GM18520 (cell line): ENCODE measurements around the gene TCF7L1.

Experiments
- ATAC-seq: cut with Tn5 transposase; IDR thresholded peaks from one replicate; pipeline ENCODE4 v1.9.1; 2021; ENCODE audit not compliant: unreplicated experiment

The TCF7L1 gene

DNA sequence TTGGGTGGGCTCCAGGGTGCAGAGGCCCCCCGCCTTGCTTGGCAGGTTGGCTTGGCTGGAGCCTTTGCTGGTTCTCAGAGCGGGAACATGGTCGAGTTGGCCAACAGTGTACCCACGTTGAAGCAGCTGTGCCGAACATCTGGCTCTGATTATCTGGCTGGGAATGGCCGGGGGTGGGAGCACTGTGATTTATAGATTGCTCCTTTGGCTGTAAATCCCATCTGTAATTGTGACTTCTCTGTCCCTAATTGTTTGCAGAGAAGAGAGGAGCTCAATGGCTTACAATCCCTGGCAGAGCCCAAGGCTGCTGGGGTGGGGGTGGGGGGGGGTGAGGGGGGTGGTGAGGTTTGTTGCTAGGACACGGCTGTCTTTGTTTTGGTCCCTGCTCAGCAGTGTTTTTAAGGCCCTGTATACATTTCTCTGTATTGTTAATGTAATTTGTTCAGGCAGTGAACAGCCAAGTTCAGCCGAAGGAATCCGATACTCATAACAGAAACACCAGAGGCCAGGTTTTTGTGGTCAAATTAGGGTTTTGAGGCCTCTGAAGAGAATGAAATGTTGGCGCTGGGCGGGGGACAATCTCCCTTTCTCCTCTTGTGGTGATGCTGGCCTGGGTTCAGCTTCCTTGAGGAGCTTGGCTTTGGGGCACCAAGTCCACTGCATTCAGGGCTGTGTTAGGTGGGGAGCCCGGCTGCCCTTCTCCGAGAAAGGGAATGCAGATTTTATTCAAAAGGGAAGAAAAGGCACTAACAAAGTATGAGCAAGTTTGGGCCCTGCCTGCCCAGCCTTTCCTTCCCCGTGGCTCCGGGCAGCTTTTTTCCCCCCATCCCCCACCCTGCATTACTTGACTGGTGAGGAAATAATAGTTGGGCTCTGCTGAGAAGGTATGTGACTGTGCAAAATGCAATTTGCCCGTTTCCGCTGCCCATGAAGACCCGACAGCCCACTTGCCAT lies 82.5 kb downstream of the TCF7L1 start:
- no peak for ATAC-seq

DNA sequence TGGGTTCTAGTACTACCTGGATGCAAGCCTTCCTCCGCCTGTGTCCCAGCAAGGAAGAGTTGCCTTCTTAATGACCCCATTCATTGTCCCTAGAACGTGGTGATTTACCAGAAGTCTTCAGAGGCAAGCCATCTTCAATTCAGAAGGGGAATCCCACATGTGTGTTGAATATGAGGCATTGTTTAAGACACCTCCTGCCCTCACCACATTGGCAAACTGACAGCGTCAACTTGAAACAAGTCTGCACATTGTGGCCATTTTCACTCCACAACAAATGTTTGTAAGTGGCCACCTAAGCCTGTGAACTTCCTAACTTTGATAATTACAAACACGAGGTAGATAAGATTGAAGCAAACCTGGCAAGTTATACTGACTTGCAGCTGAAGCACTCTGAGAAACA lies 83.7 kb downstream of the TCF7L1 start:
- ATAC-seq, result no peak

DNA sequence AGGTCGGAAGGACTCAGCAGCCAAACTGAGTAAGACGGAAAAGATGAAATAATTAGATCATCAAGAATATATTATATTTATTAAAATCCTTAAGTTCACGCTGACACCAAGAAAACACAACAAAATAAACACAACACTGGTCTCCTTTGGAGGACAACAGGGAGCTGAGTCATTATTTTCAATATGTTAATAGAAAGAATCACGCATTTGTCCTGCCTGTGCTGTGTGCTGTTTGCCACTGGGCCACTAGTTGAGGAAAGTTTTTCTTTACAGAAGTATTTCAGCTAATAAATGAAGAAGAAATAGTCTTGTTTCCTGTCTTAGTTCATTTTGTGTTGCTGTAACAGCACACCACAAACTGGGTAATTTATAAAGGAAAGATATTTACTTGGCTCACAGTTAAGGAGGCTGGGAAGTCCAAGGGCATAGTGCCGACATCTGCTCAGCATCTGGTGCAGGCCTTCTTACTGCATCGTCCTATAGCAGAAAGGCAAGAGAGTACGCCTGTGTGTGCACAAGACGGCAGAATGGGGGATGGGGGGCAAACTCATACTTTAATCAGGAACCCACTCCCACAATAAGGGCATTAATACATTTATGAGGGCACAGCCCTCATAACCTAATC lies 88.0 kb downstream of the TCF7L1 start:
- ATAC-seq, result no peak

DNA sequence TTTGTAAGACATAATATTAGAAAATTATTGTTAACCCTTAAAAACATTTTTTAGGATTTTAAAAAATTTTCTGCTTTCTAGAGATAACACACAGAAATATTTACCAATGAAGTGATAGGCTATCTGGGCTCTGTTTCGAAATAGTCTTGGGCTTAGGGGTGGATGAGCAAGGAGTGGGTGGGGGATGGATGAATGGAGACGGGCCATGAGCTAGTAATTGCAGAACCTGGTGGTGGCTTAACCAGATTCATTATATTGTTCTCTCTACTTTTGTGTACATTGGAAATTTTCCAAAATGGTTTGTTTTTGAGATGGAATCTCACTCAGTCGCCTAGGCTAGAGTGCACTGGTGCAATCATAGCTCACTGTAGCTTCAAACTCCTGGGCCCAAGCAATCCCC lies 89.6 kb downstream of the TCF7L1 start:
- ATAC-seq, result no peak

DNA sequence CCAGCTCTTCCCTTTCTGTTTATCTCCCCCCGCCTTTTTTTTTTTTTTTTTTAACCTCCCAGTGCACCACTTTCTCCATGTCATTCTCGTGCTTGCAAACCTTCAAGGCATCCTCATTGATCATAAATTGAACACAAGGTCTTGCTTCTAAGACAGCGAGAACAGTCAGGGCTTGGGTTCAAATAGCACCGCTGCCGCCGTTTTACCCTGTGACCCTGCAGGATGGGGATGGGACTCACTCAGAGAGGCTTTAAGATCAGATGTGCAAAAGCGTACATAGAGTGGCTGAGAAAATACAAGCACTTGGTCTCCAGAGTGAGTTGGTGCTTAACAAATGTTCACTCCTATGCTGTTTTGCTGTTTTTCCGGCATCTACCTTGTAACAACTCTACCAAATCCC lies 93.6 kb downstream of the TCF7L1 start:
- no peak for ATAC-seq

DNA sequence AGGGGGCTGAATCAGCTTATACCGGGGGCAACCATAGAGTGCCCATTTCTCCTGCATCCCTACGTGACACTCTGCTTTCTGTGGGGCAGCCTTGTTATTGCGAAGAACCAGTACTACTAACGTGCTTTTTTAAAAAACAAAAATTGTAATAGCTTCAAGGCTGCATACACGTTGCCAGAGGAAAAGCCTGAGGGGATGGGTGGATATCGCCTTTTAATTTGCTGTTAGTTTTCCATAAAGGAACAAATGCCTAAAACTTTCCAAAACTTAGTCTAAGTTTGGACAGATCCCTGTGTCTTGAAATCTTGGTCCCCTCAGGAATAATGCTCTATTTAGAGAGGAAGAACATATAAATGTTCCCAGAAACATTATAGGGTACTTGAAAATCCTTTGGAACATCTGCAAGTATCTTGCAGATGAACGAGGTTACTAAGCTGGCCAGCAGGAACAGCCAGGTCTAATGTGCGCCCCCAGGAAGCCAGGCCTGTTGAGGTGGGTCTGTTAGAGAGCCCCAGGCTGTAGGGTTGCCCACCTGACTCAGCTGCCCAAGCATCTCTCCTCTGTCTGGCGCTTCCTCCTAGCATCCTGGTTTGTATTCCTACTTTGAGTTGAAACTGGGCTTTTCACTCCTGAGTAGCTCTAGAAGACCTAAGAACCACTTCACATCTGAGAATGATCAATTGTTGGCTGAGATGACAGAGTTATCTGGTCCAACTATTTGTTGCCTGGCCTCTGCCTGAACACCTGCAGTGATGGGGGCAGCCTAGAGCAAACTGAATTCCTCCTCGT lies 97.7 kb downstream of the TCF7L1 start:
- no peak for ATAC-seq

DNA sequence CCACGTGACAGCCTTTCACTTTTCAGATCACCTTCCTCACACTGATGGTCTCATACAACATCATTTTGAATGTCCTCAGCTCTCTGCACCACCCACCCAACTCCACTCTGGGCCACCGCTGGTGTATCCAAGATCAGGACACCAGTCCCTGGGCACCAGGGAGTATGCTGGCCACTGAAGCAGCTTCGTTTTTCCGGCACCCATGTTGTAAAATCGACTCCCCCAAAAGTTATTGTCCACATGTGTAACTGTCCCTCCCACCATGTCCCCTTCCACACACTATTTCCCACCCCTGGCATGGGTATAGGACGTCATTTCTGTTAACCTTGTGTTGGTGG lies 98.2 kb downstream of the TCF7L1 start:
- no peak for ATAC-seq

DNA sequence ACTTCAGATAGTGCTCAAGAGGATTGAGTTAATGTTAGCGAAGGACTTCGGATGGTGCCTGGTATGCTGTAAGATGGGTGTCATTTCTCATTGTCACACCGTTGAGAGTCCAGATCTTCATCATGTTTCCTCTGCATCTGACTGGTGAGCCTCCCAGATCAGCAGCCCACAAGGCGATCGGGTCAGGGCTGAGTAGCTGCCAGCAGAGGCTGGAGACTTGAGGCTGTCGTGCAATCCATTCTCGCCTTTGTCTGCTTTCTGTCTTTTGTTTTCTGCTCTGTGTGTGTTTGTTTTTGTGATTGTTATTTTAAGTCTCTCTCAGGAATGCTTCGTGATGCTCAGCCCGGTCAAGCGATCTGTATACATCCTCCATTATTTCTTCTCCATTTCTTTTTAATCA lies 98.8 kb downstream of the TCF7L1 start:
- no peak for ATAC-seq

DNA sequence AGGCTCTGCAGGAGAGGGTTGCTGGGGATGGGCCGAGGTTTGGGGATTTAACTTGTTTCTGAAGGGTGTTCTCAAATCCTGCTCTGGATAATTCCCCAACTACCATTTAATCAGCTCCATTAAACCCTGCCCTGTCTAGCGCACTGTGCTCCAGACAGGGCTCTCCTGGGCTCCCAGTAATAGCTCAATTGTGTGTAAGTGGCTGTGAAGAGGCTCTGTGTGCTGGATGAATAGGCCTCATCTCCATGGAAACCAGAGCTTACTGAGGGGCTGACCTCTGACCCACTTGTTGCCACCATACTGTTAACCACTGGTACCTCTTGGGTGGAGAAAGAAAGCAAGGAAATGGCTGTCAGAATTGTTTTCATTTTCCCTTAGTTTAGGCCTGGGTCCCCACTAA lies 101.7 kb downstream of the TCF7L1 start:
- ATAC-seq, result no peak

DNA sequence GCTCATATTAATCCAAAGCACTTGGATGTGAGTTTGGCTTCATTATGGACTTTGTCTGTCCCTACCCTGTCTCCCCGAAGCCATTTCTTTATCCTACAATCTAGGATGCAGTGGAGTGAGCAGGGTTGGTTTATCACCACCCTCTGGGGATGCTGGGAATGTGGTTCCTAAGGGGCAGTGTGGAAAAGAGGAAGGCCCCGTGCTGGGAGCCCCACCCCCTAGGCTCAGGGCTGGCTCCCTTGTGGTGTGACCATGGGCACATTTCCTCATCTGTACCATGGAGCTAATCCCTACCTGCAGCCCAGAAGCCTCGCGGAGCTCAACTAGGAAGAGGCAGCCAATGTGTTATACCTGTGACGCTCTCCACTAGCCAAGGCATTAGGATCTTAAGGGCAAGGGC lies 102.1 kb downstream of the TCF7L1 start:
- ATAC-seq, result no peak

DNA sequence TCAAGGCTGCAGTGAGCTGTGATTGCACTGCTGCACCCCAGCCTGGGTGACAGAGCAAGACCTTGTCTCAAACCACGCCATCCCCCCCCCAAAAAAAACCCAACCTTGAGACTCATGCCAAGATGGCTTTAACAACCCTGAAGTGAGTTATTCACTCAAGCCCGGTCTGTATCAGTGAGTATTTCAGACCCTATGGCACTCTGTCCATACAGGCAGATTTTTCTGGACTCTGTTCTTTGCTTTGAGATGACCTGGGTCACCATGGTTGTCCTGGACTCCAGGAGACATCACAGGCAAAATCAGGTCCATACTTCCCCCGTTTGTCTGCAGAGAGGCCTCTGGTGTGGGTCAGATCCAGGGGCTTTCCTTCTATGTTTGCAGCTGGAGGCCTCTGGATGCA lies 102.9 kb downstream of the TCF7L1 start:
- no peak for ATAC-seq

DNA sequence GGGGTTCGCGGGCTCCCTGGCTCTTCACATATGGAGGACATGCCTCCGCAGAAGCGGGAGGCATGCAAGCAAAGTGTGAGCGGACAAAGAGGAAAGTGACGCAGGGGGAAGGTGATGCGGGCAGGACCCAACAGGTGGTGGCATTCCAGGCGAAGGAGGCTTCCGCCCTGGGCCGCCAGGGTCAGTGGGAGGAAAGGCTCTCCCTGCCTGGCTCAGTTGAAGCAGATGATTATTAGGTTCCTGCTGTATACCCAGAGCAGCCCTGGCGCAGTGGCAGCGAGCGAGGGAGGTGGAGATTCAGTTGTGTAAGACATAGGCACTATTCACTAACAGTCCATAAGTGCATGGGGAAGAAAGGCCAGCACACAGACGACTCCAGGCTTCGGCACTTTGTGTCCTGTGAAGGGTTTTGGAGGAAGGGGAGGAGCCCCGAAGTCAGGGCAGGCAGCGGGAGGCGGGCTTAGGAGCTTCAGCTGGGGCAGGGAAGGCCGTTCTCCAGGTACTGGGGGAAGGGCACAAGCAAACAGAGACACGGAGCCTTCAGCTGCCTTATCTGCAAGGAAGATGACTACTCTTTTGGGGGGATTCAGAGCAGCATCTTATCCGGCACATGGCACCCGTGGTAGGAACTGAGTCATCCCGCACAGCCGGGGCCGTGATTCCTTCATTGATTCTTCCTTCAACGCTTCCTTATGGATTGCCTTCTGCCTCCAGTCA lies 104.8 kb downstream of the TCF7L1 start:
- ATAC-seq, result no peak

DNA sequence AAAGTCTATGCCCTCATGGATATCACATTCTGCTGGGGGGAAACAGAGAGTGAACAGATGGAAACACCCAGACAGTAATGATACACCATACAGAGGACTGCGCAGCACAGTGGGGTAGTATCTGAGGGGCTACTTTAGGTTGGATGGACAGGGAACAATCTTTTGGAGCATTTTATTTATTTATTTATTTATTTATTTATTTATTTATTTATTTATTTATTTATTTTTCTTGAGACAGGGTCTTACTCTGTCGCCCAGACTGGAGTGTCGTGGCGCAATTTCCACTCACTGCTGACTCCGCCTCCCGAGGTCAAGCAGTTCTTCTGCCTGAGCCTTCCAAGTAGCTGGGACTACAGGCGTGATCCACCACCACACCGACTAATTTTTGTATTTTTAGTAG lies 105.4 kb downstream of the TCF7L1 start:
- ATAC-seq, result no peak

DNA sequence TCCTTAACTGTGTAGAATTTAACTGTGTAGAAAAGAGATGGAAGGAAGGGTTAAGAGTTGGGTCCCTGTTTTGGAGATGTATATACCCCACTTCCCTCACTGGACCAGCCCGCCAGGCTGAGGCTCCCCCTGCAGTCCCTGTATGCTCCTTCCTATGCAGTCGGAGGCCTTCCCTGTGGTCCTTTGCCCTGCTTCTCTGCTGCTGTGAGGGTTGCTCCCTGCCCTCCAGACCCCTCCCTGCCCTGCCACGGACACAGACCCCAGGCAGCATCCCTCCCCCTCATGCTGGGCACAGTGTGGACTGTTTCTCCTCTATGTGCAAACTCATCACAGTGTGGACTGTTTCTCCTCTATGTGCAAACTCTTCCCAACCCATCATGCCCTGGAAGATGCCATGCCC lies 105.9 kb downstream of the TCF7L1 start:
- no peak for ATAC-seq

DNA sequence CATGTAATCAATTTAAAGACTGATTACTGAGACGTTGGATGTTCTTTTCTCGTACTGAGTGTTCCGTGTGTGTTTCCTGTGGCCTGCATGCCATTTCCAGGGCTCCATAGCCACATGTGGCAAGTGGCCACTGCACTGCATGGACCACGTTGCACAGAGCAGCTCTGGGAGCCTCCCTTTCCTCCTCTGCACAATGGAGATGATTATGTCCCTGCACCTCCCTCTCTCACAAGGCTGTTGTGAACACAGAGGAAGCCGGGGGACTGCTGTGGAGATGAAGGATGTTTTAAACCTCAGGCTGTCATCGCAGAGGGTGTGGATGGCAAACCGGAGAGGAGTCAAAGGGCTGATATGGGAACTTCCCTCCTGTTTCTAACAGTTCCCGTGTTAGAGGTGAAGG lies 106.9 kb downstream of the TCF7L1 start:
- no peak for ATAC-seq

DNA sequence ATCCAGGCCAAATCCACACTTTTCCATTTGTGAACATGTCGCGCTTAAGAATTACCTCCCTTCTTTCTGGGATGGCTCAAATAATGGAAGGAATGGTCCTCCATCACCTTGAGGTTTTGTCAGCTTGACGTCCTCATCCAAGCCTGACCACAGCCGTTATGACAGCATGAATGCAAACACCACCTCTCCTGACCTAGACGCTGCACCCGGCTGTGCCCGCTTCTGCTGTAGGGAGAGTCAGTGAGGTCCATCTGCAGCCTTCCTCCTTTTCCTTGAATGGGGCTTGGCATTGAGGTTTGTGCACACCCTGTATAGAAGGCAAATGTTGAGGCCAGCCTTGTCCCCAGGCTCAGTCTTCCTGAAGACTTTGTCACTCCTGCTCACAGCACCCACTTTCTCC lies 109.1 kb downstream of the TCF7L1 start:
- ATAC-seq, result no peak

DNA sequence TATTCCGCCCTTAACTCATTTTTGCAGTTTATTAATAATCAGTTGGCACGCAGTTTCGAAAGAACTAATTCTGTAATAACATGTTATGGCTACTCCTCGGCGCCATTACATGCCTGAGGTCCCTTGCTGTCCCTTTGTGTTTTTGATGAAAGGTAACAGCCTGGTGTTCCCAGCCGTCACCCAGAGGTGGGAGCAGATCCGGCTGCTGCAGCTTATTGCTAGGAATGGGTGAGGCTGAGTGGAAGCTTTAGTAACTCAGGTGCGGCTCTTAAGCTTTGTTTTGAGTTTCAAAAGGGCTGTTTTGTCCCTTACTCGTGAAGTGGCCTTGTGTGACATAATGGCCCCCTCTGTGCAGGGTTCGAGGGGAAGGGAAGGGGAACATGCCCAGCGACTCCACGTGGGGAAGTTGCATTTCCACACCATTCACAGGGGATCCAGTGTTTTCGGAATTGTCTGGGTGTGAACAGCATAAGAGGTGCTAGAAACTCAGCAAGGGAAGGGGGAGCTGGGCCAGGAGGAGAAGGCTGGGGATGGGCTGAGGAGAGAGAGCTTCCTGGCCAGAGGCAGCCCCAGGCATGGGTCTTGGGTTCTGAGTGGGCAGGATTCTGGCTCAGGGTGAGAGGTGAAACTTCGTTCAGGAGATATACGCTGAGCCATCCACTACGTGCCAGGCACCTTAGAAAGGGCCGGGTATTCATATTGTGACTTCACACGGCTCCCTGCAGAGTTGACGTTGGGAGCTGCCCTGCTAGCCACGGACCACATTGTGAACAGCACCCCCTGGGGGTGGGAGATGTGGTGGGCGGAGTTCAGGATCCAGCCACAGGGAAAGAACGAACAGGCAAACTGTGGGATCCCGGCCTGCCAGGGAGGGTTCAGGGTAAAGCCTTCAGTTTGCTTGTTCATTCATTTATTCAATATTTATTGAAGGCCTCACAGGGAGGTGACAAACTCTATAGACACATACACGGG lies 110.2 kb downstream of the TCF7L1 start:
- no peak for ATAC-seq

DNA sequence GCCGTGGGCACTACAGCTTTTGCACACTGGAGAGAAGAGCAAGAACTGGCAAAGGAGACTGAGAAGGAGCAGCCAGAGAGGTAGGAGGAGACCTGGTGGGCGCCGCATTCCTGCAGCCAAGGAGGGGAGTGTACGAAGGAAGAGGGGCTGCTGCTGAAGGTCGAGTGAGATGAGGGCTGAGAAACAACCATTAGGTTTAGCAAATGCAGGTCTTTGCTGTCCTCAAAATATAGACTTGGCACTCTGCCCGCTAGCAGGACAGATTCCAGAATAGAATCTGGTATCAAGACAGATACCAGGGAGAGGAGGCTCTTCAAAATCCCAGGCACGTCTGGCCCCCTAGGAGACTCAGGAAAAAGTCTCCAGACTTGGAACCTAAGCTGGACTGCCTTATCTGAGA lies 111.6 kb downstream of the TCF7L1 start:
- no peak for ATAC-seq

DNA sequence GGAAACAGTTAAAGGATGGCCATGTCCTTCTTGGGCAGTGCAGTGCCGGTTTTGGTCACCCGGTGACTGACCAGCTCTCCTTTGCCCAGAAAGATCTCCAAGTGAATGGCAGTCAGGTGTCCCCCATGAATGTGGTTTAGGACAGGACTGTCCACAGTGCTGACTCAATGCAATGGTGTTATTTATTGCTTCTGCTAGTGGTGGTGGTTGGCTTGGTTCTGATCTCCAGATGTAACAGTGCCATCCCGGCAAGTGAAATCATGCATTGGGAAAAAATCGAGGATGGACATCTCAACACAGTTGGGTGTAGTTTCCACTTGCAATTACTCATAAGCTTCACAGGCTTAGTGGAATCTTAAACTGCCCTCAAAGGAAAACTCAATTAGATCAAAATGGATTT lies 112.7 kb downstream of the TCF7L1 start:
- no peak for ATAC-seq

DNA sequence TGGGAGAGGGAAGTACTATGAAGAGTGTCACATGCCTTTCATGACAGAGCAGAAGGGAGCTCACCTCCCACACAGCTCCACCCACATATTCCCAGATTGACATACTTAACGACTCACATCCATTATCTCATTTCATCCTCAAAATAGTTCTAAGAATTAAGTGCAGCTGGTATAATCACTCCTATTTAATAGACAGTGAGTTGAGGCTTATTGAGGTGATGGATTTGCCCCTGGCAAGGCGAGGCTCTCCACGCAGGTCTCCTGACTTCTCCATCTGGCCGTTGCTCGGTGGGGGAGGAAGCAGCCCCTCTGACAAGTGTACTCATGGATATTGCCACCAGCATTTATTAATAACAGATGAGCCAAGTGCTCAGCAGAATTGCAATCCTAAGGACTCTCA lies 113.2 kb downstream of the TCF7L1 start:
- ATAC-seq, result no peak
